Naive B cell (primary cell): ENCODE data around the gene TTC19. TPM values are rescaled to one million over a fixed set of nuclear protein-coding genes. Genes with fewer than 3 reads are reported as not detected.

Experiments
- ATAC-seq, 2 donors: fragments of 150-1000 bp; cut with Tn5 transposase; 2 replicates each; pipeline ENCODE4 v1.10.0; 2021; ENCODE audit warnings: low read depth in 2 of 2, mild to moderate bottlenecking in 2 of 2, moderate library complexity in 2 of 2
- DNase-seq: peaks from one replicate; pipeline ENCODE4 v3.0.0; 2022
- H3K27ac Mint-ChIP-seq, 6 donors: one replicate each; pipeline ENCODE4 v1.8.0; 2020 to 2022; ENCODE audit warnings: mild to moderate bottlenecking in 6 of 6, mixed read lengths in 6 of 6, moderate library complexity in 5 of 6, inconsistent platforms in 2 of 6
- H3K27me3 Mint-ChIP-seq, 3 donors: one replicate each; pipeline ENCODE4 v1.8.0; 2021 to 2022; ENCODE audit warnings: mixed read lengths in 3 of 3, mild to moderate bottlenecking in 1 of 3
- H3K36me3 Mint-ChIP-seq, 2 donors: one replicate each; pipeline ENCODE4 v1.8.0; 2020 to 2022; ENCODE audit warnings: mixed read lengths in 2 of 2, inconsistent platforms in 1 of 2, mild to moderate bottlenecking in 1 of 2
- H3K4me1 Mint-ChIP-seq, 3 donors: one replicate each; pipeline ENCODE4 v1.8.0; 2020 to 2022; ENCODE audit warnings: mixed read lengths in 3 of 3, inconsistent platforms in 1 of 3, mild to moderate bottlenecking in 1 of 3, moderate library complexity in 1 of 3
- H3K4me3 Mint-ChIP-seq, 8 donors: one replicate each; pipeline ENCODE4 v1.8.0; 2020 to 2022; ENCODE audit warnings: mild to moderate bottlenecking in 8 of 8, mixed read lengths in 8 of 8, moderate library complexity in 8 of 8, inconsistent platforms in 2 of 8
- H3K9me3 Mint-ChIP-seq, 7 donors: one replicate each; pipeline ENCODE4 v1.8.0; 2020 to 2022; ENCODE audit warnings: mixed read lengths in 7 of 7, mild to moderate bottlenecking in 5 of 7, inconsistent platforms in 2 of 7, moderate library complexity in 1 of 7
- polyA plus RNA-seq, 6 donors: library from polyadenylated mRNA; unstranded; fragments of 300-500 nt; fragmentation: Illumina TruSeq; gene quantifications; one replicate each; pipeline ENCODE4 v1.2.3, GENCODE V29; 2021; ENCODE audit warnings: low read depth in 6 of 6

Gene TTC19
- polyA plus RNA-seq, 6 donors from 2014 or later, result 35.1 to 49.5 (median 37.4) TPM

- Mint-ChIP-seq H3K9me3 (no peaks in the 10 kb centered on the region), H3K36me3 (peaks cover 18 to 19% of the 10 kb centered on the region in 2 donors), H3K4me1 (peaks cover 10 to 12% (median 12%) of the 10 kb centered on the region in 3 donors), H3K27ac (peak overlapping the region in 3 of 6 donors; percentile 6 to 51 (median 7)), H3K4me3 (no peak overlapping the region), H3K27me3 (no peaks in the 10 kb centered on the region)
- no peak for DNase-seq
- ATAC-seq, result peak; percentile 47 to 75
Measured at GRCh38 chr17:15981208-15981607, 18.4 kb upstream of the TTC19 start.

GRCh38 chr17:15981646-15982580 lies 17.7 kb upstream of the TTC19 start:
- peaks cover 10 to 12% (median 12%) of the 10 kb centered on the region in 3 donors for H3K4me1 Mint-ChIP-seq
- H3K27me3 Mint-ChIP-seq, result no peaks in the 10 kb centered on the region
- no peak overlapping the region for H3K4me3 Mint-ChIP-seq
- ATAC-seq (no peak), DNase-seq (no peak)
- H3K27ac Mint-ChIP-seq, result peak overlapping the region in 4 of 6 donors; percentile 7 to 77 (median 58)
- no peaks in the 10 kb centered on the region for H3K9me3 Mint-ChIP-seq
- peaks cover 13 to 21% of the 10 kb centered on the region in 2 donors for H3K36me3 Mint-ChIP-seq

- Mint-ChIP-seq H3K9me3 (no peaks in the 10 kb centered on the region), H3K4me1 (peaks cover 20 to 38% (median 25%) of the 10 kb centered on the region in 3 donors), H3K36me3 (no peaks in the 10 kb centered on the region), H3K4me3 (no peak overlapping the region), H3K27me3 (no peaks in the 10 kb centered on the region), H3K27ac (peak overlapping the region in 2 of 6 donors; percentile 29 to 81)
- DNase-seq, result no peak
- no peak for ATAC-seq
Measured at GRCh38 chr17:15996322-15996721, 3.3 kb upstream of the TTC19 start.

- Mint-ChIP-seq H3K4me3 (peak overlapping the region in 4 of 8 donors; percentile 13 to 95 (median 85)), H3K4me1 (peaks cover 28 to 47% (median 35%) of the 10 kb centered on the region in 3 donors), H3K36me3 (peaks cover 5 to 10% of the 10 kb centered on the region in 2 donors), H3K27ac (peak overlapping the region; percentile 63 to 99 (median 84)), H3K27me3 (no peaks in the 10 kb centered on the region), H3K9me3 (no peaks in the 10 kb centered on the region)
- no peak for ATAC-seq
- DNase-seq, result no peak
Measured at GRCh38 chr17:15998031-15998562, 1.5 kb upstream of the TTC19 start.

GRCh38 chr17:15999974-16000827 lies 577 bp downstream of the TTC19 start:
- peak overlapping the region; percentile 77 to 95 (median 91) for H3K4me3 Mint-ChIP-seq
- peaks cover 31 to 44% (median 35%) of the 10 kb centered on the region in 3 donors for H3K4me1 Mint-ChIP-seq
- ATAC-seq (peak; percentile 16 to 20), DNase-seq (no peak)
- H3K27ac Mint-ChIP-seq, result peak overlapping the region; percentile 88 to 94 (median 94)
- H3K27me3 Mint-ChIP-seq, result no peaks in the 10 kb centered on the region
- H3K9me3 Mint-ChIP-seq, result no peaks in the 10 kb centered on the region
- H3K36me3 Mint-ChIP-seq, result peaks cover 5 to 10% of the 10 kb centered on the region in 2 donors

- DNase-seq, result no peak
- Mint-ChIP-seq H3K27ac (peak overlapping the region in 3 of 6 donors; percentile 13 to 94 (median 85)), H3K4me1 (peaks cover 31 to 44% (median 35%) of the 10 kb centered on the region in 3 donors), H3K36me3 (peaks cover 7 to 15% of the 10 kb centered on the region in 2 donors), H3K27me3 (no peaks in the 10 kb centered on the region), H3K9me3 (no peaks in the 10 kb centered on the region), H3K4me3 (peak overlapping the region; percentile 77 to 95 (median 91))
- ATAC-seq, result no peak
Measured at GRCh38 chr17:16001226-16001897, 1.7 kb downstream of the TTC19 start.

- no peak for ATAC-seq
- Mint-ChIP-seq H3K27ac (peak overlapping the region in 1 of 6 donors; percentile 54), H3K36me3 (peaks cover 9 to 21% of the 10 kb centered on the region in 2 donors), H3K9me3 (no peaks in the 10 kb centered on the region), H3K4me3 (peak overlapping the region in 1 of 8 donors; percentile 93), H3K4me1 (peaks cover 27 to 36% (median 35%) of the 10 kb centered on the region in 3 donors), H3K27me3 (no peaks in the 10 kb centered on the region)
- no peak for DNase-seq
Measured at GRCh38 chr17:16002708-16003260, 3.2 kb downstream of the TTC19 start.

GRCh38 chr17:16003841-16004240 lies 4.2 kb downstream of the TTC19 start:
- Mint-ChIP-seq H3K4me1 (peaks cover 26 to 33% (median 27%) of the 10 kb centered on the region in 3 donors), H3K27ac (no peak overlapping the region), H3K36me3 (peaks cover 18 to 31% of the 10 kb centered on the region in 2 donors), H3K4me3 (peak overlapping the region in 1 of 8 donors; percentile 36), H3K9me3 (no peaks in the 10 kb centered on the region), H3K27me3 (no peaks in the 10 kb centered on the region)
- ATAC-seq (no peak), DNase-seq (no peak)

GRCh38 chr17:16005636-16006035 lies 6.0 kb downstream of the TTC19 start:
- no peak overlapping the region for H3K27ac Mint-ChIP-seq
- no peak overlapping the region for H3K4me3 Mint-ChIP-seq
- H3K9me3 Mint-ChIP-seq, result no peaks in the 10 kb centered on the region
- no peaks in the 10 kb centered on the region for H3K27me3 Mint-ChIP-seq
- peaks cover 19 to 34% of the 10 kb centered on the region in 2 donors for H3K36me3 Mint-ChIP-seq
- peaks cover 16 to 22% (median 18%) of the 10 kb centered on the region in 3 donors for H3K4me1 Mint-ChIP-seq
- no peak for ATAC-seq
- no peak for DNase-seq

- H3K27ac Mint-ChIP-seq, result no peak overlapping the region
- no peak overlapping the region for H3K4me3 Mint-ChIP-seq
- H3K27me3 Mint-ChIP-seq, result no peaks in the 10 kb centered on the region
- no peaks in the 10 kb centered on the region for H3K9me3 Mint-ChIP-seq
- ATAC-seq (no peak), DNase-seq (no peak)
- peaks cover 14 to 24% of the 10 kb centered on the region in 2 donors for H3K36me3 Mint-ChIP-seq
- H3K4me1 Mint-ChIP-seq, result peaks cover 0 to 6% (median 4%) of the 10 kb centered on the region in 3 donors
Measured at GRCh38 chr17:16007439-16007838, 7.8 kb downstream of the TTC19 start.

GRCh38 chr17:16013943-16014407 lies 14.4 kb downstream of the TTC19 start:
- Mint-ChIP-seq H3K27ac (no peak overlapping the region), H3K4me1 (peaks cover 0 to 4% (median 3%) of the 10 kb centered on the region in 3 donors), H3K27me3 (no peaks in the 10 kb centered on the region), H3K36me3 (peaks cover 1 to 5% of the 10 kb centered on the region in 2 donors), H3K9me3 (no peaks in the 10 kb centered on the region), H3K4me3 (no peak overlapping the region)
- DNase-seq (no peak), ATAC-seq (no peak)

GRCh38 chr17:16019347-16019746 lies 19.7 kb downstream of the TTC19 start:
- Mint-ChIP-seq H3K9me3 (no peaks in the 10 kb centered on the region), H3K4me3 (no peak overlapping the region), H3K27me3 (no peaks in the 10 kb centered on the region), H3K27ac (no peak overlapping the region), H3K36me3 (peaks cover 0 to 12% of the 10 kb centered on the region in 2 donors), H3K4me1 (peaks cover 0 to 5% (median 4%) of the 10 kb centered on the region in 3 donors)
- DNase-seq (no peak), ATAC-seq (no peak)
